ENCODE results near the gene OAF. TPM values are rescaled to one million over a fixed set of nuclear protein-coding genes. Genes with fewer than 3 reads are reported as not detected.
A peak's percentile ranks its signal among the peaks of the same experiment; 100 is the strongest.

The OAF gene
- total and polyA plus RNA-seq, 9 donors, result 26.6 to 170 (median 66.3) TPM

DNA sequence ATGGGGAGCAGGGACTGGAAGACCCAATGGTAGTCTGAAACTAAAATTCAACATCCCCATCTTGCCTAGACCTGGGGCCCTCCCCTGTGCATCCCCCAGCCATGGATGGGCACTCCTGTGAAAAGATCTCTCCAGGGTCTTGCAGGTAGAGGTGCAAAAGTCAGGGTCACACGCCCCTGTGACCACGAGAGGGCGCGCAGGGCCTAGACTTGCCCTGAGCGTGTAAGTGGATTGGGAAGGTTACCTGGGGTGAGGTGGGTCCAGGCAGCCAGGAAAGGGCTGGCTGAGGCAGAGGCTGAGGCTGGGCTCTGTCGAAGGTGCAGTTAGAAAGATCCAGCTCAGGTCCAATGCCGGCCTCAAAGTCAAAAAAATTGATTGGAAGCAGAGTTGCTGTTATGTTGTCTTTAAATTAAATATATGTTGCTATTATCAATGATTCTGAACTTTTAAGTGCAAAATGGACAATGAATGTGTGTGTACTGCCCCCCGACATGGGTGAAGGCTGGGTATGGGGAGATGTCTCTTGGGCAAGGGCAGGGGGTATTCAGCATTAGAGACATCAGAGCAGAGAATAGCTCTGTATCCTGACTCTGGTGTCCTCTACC is 24.3 kb downstream of the OAF start:
- H3K9me3 ChIP-seq, result no peaks in the 10 kb centered on the region
- no peak overlapping the region for H3K27ac ChIP-seq
- no peak for TF ChIP-seq EP300 (IDR thresholded peaks at IDR 0.05)
- TF ChIP-seq, protein P1, sequence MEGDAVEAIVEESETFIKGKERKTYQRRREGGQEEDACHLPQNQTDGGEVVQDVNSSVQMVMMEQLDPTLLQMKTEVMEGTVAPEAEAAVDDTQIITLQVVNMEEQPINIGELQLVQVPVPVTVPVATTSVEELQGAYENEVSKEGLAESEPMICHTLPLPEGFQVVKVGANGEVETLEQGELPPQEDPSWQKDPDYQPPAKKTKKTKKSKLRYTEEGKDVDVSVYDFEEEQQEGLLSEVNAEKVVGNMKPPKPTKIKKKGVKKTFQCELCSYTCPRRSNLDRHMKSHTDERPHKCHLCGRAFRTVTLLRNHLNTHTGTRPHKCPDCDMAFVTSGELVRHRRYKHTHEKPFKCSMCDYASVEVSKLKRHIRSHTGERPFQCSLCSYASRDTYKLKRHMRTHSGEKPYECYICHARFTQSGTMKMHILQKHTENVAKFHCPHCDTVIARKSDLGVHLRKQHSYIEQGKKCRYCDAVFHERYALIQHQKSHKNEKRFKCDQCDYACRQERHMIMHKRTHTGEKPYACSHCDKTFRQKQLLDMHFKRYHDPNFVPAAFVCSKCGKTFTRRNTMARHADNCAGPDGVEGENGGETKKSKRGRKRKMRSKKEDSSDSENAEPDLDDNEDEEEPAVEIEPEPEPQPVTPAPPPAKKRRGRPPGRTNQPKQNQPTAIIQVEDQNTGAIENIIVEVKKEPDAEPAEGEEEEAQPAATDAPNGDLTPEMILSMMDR (IDR thresholded peaks at IDR 0.05), result peak in 2 of 3 donors; percentile 19 to 35
- TF ChIP-seq POLR2A (IDR thresholded peaks at IDR 0.05), result no peak
- WGBS, 3 donors, result 32 to 35% (median 33%) methylated on average over 8 of the region's 8 CpGs
- H3K36me3 ChIP-seq, result no peaks in the 10 kb centered on the region
- peak in 2 of 5 donors; percentile 47 to 63 for DNase-seq
- H3K4me3 ChIP-seq, result no peak overlapping the region
- H3K4me1 ChIP-seq (ENCODE audit: insufficient read depth), result peaks cover 3% of the 10 kb centered on the region
- intact Hi-C loops (cut with DNase I), result no loop called here
- no peaks in the 10 kb centered on the region for H3K27me3 ChIP-seq

DNA sequence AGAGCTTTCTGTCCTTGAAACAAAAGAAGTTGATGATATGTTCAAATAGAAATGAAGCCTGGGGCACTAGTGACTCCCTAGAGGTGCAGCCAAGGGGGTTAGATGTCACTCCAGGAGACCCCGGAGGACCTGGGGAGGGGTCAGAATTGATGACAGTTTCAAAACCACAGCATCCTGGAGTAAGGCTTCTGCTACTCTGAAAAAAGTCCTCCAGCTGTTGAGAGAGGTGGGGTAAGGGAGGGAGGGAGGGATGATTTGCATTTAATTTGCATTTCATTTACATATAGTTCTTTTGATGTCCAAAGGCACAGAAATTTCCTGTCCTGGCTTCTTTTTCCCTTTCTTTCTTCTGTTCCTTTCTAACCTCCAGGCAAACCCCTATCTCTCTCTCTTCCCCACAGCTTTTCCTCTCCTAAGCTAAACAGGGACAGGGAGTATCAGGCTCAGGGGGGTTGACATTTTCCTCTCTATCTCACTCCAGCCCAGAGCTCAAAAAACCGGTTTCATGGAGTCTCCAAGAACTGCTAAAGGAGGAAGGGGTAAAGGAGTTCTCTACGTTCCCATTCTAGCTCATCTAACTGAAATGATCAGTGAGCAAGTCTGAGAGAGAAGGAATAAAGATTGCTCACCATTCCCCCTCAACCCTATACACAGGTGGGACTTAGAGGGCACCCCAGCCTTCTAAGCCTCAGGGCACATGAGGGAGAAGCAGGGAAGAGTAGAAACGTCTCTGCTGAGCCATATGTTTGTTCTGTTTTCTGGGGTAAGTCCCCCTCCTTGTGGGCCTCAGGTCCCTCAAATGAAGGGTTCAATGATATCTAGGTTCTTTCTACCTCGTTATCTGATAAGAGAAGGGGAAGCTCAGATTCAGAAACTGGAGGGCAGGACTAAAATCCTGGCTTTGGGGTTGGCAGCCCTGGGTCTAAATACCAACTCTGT is 25.6 kb downstream of the OAF start:
- no peak overlapping the region for H3K4me3 ChIP-seq
- TF ChIP-seq POLR2A (IDR thresholded peaks at IDR 0.05), result no peak
- TF ChIP-seq, protein P1 (IDR thresholded peaks at IDR 0.05), result no peak
- no peak for TF ChIP-seq EP300 (IDR thresholded peaks at IDR 0.05)
- H3K27ac ChIP-seq, result no peak overlapping the region
- H3K4me1 ChIP-seq (ENCODE audit: insufficient read depth), result peaks cover 4% of the 10 kb centered on the region
- no peaks in the 10 kb centered on the region for H3K9me3 ChIP-seq
- 36 to 45% (median 37%) methylated on average over 5 of the region's 5 CpGs for WGBS, 3 donors
- no peak for DNase-seq
- intact Hi-C loops (cut with DNase I), result loop anchor here in 1 of 4 donors (2.0 kb wide), 1 partner anchor 64 kb away; no protein-coding TSS in a partner anchor
- H3K36me3 ChIP-seq, result no peaks in the 10 kb centered on the region
- no peaks in the 10 kb centered on the region for H3K27me3 ChIP-seq

DNA sequence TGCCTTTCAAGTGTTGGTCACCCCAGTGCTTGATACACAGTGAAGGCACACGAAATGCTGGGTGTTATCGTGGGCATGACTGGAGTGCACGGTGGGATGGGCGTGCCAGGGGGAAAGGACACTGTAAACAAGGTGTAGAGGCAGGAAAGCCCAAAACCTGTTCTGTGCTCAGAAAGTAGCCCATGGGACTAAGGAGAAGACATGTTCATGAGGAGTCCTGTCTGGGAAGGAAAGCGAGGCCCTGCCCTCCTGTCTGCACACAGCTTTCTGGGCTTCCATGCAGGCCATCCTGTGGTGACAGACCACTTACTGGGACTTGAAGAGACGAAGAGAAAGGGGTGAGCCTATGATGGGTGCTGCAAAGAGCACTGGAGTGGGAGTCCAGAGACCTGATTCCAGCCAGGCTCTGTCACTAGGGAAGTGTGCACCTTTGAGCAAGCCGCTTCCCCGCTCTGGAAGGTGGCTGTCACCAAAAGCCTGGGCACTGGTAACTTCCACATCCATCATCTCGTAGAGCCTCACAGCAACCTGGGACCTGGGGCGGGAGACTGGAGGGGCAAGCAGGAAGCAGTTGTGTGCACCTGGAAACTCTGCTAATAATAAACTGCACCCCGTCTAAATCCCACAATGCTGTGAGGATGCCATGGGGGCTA is 28.3 kb downstream of the OAF start:
- intact Hi-C loops (cut with DNase I), result no loop called here
- no peaks in the 10 kb centered on the region for H3K27me3 ChIP-seq
- peaks cover 4% of the 10 kb centered on the region for H3K4me1 ChIP-seq (ENCODE audit: insufficient read depth)
- DNase-seq, result no peak
- WGBS, 3 donors, result 80 to 82% (median 81%) methylated on average over 11 of the region's 11 CpGs
- no peaks in the 10 kb centered on the region for H3K9me3 ChIP-seq
- TF ChIP-seq, protein P1 (IDR thresholded peaks at IDR 0.05), result no peak
- TF ChIP-seq POLR2A (IDR thresholded peaks at IDR 0.05) (no peak), EP300 (IDR thresholded peaks at IDR 0.05) (no peak)
- H3K4me3 ChIP-seq, result no peak overlapping the region
- H3K27ac ChIP-seq, result no peak overlapping the region
- H3K36me3 ChIP-seq, result no peaks in the 10 kb centered on the region
